A549 (cell line): ENCODE data around the gene IMPA2. TPM values are rescaled to one million over a fixed set of nuclear protein-coding genes. Genes with fewer than 3 reads are reported as not detected.
"Not testable (repeated sequence)": the region's sequence is repeated elsewhere in the genome, so short reads cannot be mapped to it uniquely, and the experiment has no call there.

Experiments
- ATAC-seq, 2 experiments: fragments of 200-7000 bp in 1 of 2; fragments of >200 bp in 1 of 2; cut with Nextera tagmentation in 1 of 2; cut with Tn5 transposase in 1 of 2; 3 replicates each; pipeline versions ENCODE4 v1.8.0 to v1.9.1; 2018 to 2020; ENCODE audit warnings: mild to moderate bottlenecking in 1 of 2, moderate library complexity in 1 of 2
- CTCF ChIA-PET: fragments of 300-600 bp; sonication (Branson Sonifier 250); formaldehyde crosslinking; extraction: SDS; loops from one replicate; lab custom pipeline; 2021; ENCODE audit warnings: antibody characterized with exemption, inconsistent platforms; lab: Yijun Ruan, JAX
- POLR2A ChIA-PET: fragments of 350-600 bp; formaldehyde crosslinking; extraction: SDS; loops from one replicate; lab custom pipeline; 2021; ENCODE audit warnings: antibody characterized with exemption, inconsistent platforms; lab: Yijun Ruan, JAX
- DNase-seq, 2 experiments: peaks; one replicate each; pipeline versions ENCODE4 v3.0.0 to v3.0.0-alpha.2; 2011 to 2016; ENCODE audit warnings: low read depth in 1 of 2, low spot score in 1 of 2
- FAIRE-seq: peaks from 2 replicates; lab custom pipeline; 2011; peaks lifted over from hg19 to GRCh38; lab: Jason Lieb, UNC
- H3K27ac ChIP-seq, 2 experiments: fragments of >200 bp; sonication (Bioruptor Twin); formaldehyde crosslinking; 3 replicates each; pipeline ENCODE4 v1.5.1; 2016 to 2017
- H3K4me1 ChIP-seq: fragments of >200 bp; sonication (Bioruptor Twin); formaldehyde crosslinking; 3 replicates; pipeline ENCODE4 v1.6.1; 2016
- H3K4me2 ChIP-seq: fragments of >200 bp; sonication (Bioruptor Twin); formaldehyde crosslinking; 3 replicates; pipeline ENCODE4 v1.6.1; 2016
- H3K4me3 ChIP-seq: fragments of >200 bp; sonication (Bioruptor Twin); formaldehyde crosslinking; 3 replicates; pipeline ENCODE4 v1.5.1; 2016
- H3K9me3 ChIP-seq: fragments of >200 bp; sonication (Bioruptor Twin); formaldehyde crosslinking; 3 replicates; pipeline ENCODE4 v1.6.1; 2016
- BHLHE40 ChIP-seq: IDR thresholded peaks from 2 replicates; pipeline ENCODE4 v1.6.1; 2012; ENCODE audit warnings: low read depth, low read length, inconsistent platforms
- E2F6 ChIP-seq: IDR thresholded peaks from 2 replicates; pipeline ENCODE4 v1.6.1; 2012; ENCODE audit warnings: low read depth, borderline replicate concordance
- HEYL ChIP-seq: fragments of 250-450 bp; sonication (Bioruptor Pico); IDR thresholded peaks from 2 replicates; pipeline ENCODE4 v1.8.0; 2021; ENCODE audit warnings: mild to moderate bottlenecking, moderate library complexity
- HMGXB4 ChIP-seq: fragments of 250-450 bp; sonication (Bioruptor Pico); IDR thresholded peaks from 2 replicates; pipeline ENCODE4 v1.5.0; 2021; ENCODE audit warnings: mild to moderate bottlenecking, moderate library complexity, borderline replicate concordance
- JUN ChIP-seq, 2 experiments: fragments of >200 bp; sonication (Bioruptor Twin); formaldehyde crosslinking; IDR thresholded peaks; 2 replicates in 1 of 2; 3 replicates in 1 of 2; pipeline ENCODE4 v1.6.1; 2016 to 2017
- JUNB ChIP-seq: fragments of >200 bp; sonication (Bioruptor Twin); formaldehyde crosslinking; IDR thresholded peaks from 2 replicates; pipeline ENCODE4 v1.6.1; 2016
- MAFK ChIP-seq: fragments of 450-650 bp; IDR thresholded peaks from 2 replicates; pipeline ENCODE4 v1.6.1; 2014; ENCODE audit not compliant: partially characterized antibody
- NFE2L2 ChIP-seq: fragments of 150-350 bp; conservative IDR thresholded peaks from 2 replicates; pipeline ENCODE4 v1.6.1; 2014; ENCODE audit warnings: low read length
- RAD21 ChIP-seq, 2 experiments: fragments of >200 bp in 1 of 2; sonication (Bioruptor Twin) in 1 of 2; formaldehyde crosslinking in 1 of 2; IDR thresholded peaks in 1 of 2; conservative IDR thresholded peaks in 1 of 2; 2 replicates in 1 of 2; 3 replicates in 1 of 2; pipeline ENCODE4 v1.6.1; 2012 to 2018; ENCODE audit warnings: inconsistent platforms in 1 of 2
- RCOR1 ChIP-seq: fragments of 150-350 bp; IDR thresholded peaks from 2 replicates; pipeline ENCODE4 v1.6.1; 2014; ENCODE audit warnings: antibody characterized with exemption, low read length, low read depth
- SMC3 ChIP-seq: fragments of >200 bp; sonication (Bioruptor Twin); formaldehyde crosslinking; IDR thresholded peaks from 3 replicates; pipeline ENCODE4 v1.6.1; 2018; ENCODE audit warnings: inconsistent platforms
- SREBF2 ChIP-seq: fragments of 450-650 bp; IDR thresholded peaks from 2 replicates; pipeline ENCODE4 v1.6.1; 2014; ENCODE audit warnings: mild to moderate bottlenecking, moderate library complexity
- whole genome bisulfite sequencing: methylation state at CpG from one replicate; pipeline ENCODE4 v1.1.6; 2017; ENCODE audit errors: missing lambda C conversion rate; 5-methylcytosine and 5-hydroxymethylcytosine counted together
- polyA plus RNA-seq, 4 experiments: library from polyadenylated mRNA; depleted of rRNA in 3 of 4; stranded (reverse); fragments of >200 nt; fragmentation: RNase III in 1 of 4; extraction: RNeasy Plus Mini Kit Qiagen cat#74134 plus additional on column Dnase treatment in 1 of 4; gene quantifications; 2 replicates in 3 of 4; 3 replicates in 1 of 4; pipeline ENCODE4 v1.2.3, GENCODE V29; 2011 to 2017
- TF ChIP-seq, protein P1 (sequence below): fragments of >200 bp; sonication (Bioruptor Twin); formaldehyde crosslinking; IDR thresholded peaks from 3 replicates; pipeline ENCODE4 v1.5.1; 2016
- TF ChIP-seq, protein P2 (sequence below): fragments of 200-600 bp; sonication (generic); IDR thresholded peaks from 2 replicates; pipeline ENCODE4 v1.6.1; 2016; ENCODE audit warnings: antibody characterized with exemption, mild to moderate bottlenecking, moderate library complexity
- TF ChIP-seq, protein P3 (sequence below): IDR thresholded peaks from 2 replicates; pipeline ENCODE4 v1.6.1; 2012

Gene IMPA2
- polyA plus RNA-seq, 2 of the 4 experiments (the other 2 are of a cell fraction): 35.1 to 65.3 TPM

DNA sequence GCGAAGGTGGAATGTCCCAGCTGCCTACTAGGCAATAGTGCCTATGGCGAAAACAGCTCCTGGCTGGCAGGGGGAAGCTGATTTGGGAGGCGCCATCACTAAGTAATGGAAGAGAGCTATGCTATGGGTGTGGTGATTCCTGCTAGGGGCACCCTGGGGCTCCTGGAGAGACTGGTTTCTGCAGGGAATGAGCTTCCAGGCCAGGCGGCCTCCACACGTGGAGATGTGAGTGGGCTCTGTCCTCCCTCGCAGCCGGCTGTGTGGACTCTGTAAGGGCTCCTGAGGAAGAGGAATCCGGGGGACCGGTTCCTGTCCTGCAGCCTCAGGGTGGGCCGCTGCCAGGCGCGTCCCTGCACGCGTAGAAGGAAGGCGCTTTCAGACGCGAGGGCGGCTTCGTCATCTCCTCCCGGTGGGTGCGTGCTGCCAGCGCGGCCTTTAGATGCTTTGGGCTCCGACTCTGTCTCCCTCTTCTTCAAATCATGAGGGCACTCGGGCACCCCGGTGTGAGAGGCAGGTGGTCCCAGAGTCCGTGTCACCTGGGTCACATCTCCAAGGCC lies 56.9 kb downstream of the IMPA2 start (continued):
- no peak for TF ChIP-seq HMGXB4 (CRISPR knock-in tag)
- TF ChIP-seq, protein P1, sequence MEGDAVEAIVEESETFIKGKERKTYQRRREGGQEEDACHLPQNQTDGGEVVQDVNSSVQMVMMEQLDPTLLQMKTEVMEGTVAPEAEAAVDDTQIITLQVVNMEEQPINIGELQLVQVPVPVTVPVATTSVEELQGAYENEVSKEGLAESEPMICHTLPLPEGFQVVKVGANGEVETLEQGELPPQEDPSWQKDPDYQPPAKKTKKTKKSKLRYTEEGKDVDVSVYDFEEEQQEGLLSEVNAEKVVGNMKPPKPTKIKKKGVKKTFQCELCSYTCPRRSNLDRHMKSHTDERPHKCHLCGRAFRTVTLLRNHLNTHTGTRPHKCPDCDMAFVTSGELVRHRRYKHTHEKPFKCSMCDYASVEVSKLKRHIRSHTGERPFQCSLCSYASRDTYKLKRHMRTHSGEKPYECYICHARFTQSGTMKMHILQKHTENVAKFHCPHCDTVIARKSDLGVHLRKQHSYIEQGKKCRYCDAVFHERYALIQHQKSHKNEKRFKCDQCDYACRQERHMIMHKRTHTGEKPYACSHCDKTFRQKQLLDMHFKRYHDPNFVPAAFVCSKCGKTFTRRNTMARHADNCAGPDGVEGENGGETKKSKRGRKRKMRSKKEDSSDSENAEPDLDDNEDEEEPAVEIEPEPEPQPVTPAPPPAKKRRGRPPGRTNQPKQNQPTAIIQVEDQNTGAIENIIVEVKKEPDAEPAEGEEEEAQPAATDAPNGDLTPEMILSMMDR: no peak
- TF ChIP-seq HEYL (CRISPR knock-in tag): no peak
- TF ChIP-seq, protein P2, sequence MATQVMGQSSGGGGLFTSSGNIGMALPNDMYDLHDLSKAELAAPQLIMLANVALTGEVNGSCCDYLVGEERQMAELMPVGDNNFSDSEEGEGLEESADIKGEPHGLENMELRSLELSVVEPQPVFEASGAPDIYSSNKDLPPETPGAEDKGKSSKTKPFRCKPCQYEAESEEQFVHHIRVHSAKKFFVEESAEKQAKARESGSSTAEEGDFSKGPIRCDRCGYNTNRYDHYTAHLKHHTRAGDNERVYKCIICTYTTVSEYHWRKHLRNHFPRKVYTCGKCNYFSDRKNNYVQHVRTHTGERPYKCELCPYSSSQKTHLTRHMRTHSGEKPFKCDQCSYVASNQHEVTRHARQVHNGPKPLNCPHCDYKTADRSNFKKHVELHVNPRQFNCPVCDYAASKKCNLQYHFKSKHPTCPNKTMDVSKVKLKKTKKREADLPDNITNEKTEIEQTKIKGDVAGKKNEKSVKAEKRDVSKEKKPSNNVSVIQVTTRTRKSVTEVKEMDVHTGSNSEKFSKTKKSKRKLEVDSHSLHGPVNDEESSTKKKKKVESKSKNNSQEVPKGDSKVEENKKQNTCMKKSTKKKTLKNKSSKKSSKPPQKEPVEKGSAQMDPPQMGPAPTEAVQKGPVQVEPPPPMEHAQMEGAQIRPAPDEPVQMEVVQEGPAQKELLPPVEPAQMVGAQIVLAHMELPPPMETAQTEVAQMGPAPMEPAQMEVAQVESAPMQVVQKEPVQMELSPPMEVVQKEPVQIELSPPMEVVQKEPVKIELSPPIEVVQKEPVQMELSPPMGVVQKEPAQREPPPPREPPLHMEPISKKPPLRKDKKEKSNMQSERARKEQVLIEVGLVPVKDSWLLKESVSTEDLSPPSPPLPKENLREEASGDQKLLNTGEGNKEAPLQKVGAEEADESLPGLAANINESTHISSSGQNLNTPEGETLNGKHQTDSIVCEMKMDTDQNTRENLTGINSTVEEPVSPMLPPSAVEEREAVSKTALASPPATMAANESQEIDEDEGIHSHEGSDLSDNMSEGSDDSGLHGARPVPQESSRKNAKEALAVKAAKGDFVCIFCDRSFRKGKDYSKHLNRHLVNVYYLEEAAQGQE: no peak
- TF ChIP-seq JUN (IDR thresholded peaks at IDR 0.05): no peak
- no peak for TF ChIP-seq JUNB
- TF ChIP-seq, all 56 proteins: peak for 0

GRCh38 chr18:12038639-12039539 lies 57.6 kb downstream of the IMPA2 start:
- ATAC-seq (peak; percentile 87 to 95), DNase-seq (peak; percentile 64 to 84), FAIRE-seq (no peak)
- peak overlapping the region; percentile 52 for H3K4me3 ChIP-seq
- ChIA-PET POLR2A (interaction anchor here (0.6 kb wide), 1 partner anchor 58 kb away, joined by 4 read pairs; the partner anchor contains the start of gene IMPA2), CTCF (interaction anchor here (0.5 to 5.6 kb wide), 56 partner anchors 10 to 407 kb away, joined by 3 to 39 read pairs (median 4); no protein-coding TSS in a partner anchor)
- WGBS: 7% methylated on average over 6 of the region's 74 CpGs
- peak overlapping the region; percentile 83 for H3K4me2 ChIP-seq
- TF ChIP-seq SREBF2: no peak
- peak; percentile 27; the same call in 1 of the 2 replicates for TF ChIP-seq BHLHE40
- TF ChIP-seq E2F6: peak; percentile 29; the same call in 1 of the 2 replicates
- no peak for TF ChIP-seq RCOR1
- peak; percentile 84 to 93 for TF ChIP-seq RAD21 (conservative IDR thresholded peaks at IDR 0.05 in 1 of 2, IDR thresholded peaks at IDR 0.05 in 1 of 2)
- TF ChIP-seq, protein P1: peak; percentile 84
- TF ChIP-seq, protein P3, sequence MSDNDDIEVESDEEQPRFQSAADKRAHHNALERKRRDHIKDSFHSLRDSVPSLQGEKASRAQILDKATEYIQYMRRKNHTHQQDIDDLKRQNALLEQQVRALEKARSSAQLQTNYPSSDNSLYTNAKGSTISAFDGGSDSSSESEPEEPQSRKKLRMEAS: peak; percentile 81
- TF ChIP-seq NFE2L2: no peak
- no peak for TF ChIP-seq MAFK
- TF ChIP-seq SMC3: peak; percentile 73
- H3K27ac ChIP-seq: peak overlapping the region; percentile 78 to 93
- H3K9me3 ChIP-seq: no peaks in the 10 kb centered on the region
- H3K4me1 ChIP-seq: peaks cover 23% of the 10 kb centered on the region

DNA sequence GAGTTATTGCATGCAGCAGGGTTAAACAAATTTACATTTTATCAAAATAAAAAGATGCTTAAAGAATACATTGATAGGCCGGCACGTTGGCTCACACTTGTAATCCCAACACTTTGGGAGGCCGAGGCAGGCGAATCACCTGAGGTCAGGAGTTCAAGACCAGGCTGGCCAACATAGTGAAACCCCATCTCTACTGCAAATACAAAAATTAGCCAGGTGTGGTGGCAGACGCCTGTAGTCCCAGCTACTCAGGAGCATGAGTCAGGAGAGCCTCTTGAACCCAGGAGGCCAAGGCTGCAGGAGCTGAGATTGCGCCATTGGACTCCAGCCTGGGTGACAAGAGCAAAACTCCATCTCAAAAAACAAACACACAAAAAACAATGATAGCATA lies 58.2 kb downstream of the IMPA2 start:
- Histone ChIP-seq H3K4me2 (peak overlapping the region; percentile 83), H3K4me1 (peaks cover 23% of the 10 kb centered on the region), H3K27ac (peak overlapping the region in 1 of 2 experiments; percentile 93; a peak in 2 of 6 replicates)
- not testable (repeated sequence) for FAIRE-seq, H3K4me3 ChIP-seq, H3K9me3 ChIP-seq, ATAC-seq, DNase-seq
- POLR2A ChIA-PET: interaction anchor here (0.6 kb wide), 1 partner anchor 58 kb away, joined by 4 read pairs; the partner anchor contains the start of gene IMPA2
- 77% methylated on average over 6 of the region's 6 CpGs for WGBS
- CTCF ChIA-PET: interaction anchor here (0.5 to 5.6 kb wide), 50 partner anchors 9 to 384 kb away, joined by 3 to 39 read pairs (median 4); no protein-coding TSS in a partner anchor
